AG09319 (cell line): ENCODE results near the gene CHD2.
"Not testable (repeated sequence)": the region's sequence is repeated elsewhere in the genome, so short reads cannot be mapped to it uniquely, and the experiment has no call there.

ENCODE experiments used
- DNase-seq: peaks from one replicate; pipeline ENCODE4 v3.0.0-alpha.2; 2010; ENCODE audit warnings: low read depth; ENCODE audit errors: extremely low read depth
- TF ChIP-seq, protein P1 (sequence below): IDR thresholded peaks from 2 replicates; pipeline ENCODE4 v1.5.1; 2011; ENCODE audit warnings: low read depth, mild to moderate bottlenecking, inconsistent platforms, low read length, moderate library complexity

CHD2 gene

DNA sequence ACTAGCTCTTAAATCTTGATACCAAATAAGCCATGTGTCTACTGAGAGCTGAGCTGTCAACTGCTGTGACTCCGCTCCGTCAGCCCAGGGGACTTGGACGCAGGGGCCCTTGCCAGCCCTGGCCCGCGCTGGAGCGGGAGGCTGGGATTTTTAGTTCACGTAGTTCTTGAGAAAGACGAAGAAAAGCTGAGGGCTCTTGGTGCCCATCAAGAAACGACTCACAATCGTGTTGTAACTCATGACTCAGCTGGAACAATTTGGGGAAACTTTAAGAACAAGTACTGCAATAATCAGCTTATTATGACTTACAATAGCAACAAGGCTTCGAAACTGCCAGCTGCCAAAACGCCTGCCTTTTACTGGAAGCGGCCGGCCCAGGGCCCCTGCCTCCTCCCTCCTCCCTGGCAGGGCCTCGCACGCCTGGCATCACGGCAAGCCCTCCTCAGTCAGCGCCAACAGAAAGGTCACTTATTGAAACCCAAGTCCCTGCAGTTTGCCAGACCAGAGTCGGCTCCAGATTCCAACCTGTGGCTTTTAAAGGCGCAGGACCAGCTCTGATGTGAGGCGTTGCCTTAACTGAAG is 128.6 kb downstream of the CHD2 start:
- peak; percentile 93 for DNase-seq
- TF ChIP-seq, protein P1, sequence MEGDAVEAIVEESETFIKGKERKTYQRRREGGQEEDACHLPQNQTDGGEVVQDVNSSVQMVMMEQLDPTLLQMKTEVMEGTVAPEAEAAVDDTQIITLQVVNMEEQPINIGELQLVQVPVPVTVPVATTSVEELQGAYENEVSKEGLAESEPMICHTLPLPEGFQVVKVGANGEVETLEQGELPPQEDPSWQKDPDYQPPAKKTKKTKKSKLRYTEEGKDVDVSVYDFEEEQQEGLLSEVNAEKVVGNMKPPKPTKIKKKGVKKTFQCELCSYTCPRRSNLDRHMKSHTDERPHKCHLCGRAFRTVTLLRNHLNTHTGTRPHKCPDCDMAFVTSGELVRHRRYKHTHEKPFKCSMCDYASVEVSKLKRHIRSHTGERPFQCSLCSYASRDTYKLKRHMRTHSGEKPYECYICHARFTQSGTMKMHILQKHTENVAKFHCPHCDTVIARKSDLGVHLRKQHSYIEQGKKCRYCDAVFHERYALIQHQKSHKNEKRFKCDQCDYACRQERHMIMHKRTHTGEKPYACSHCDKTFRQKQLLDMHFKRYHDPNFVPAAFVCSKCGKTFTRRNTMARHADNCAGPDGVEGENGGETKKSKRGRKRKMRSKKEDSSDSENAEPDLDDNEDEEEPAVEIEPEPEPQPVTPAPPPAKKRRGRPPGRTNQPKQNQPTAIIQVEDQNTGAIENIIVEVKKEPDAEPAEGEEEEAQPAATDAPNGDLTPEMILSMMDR: no peak

DNA sequence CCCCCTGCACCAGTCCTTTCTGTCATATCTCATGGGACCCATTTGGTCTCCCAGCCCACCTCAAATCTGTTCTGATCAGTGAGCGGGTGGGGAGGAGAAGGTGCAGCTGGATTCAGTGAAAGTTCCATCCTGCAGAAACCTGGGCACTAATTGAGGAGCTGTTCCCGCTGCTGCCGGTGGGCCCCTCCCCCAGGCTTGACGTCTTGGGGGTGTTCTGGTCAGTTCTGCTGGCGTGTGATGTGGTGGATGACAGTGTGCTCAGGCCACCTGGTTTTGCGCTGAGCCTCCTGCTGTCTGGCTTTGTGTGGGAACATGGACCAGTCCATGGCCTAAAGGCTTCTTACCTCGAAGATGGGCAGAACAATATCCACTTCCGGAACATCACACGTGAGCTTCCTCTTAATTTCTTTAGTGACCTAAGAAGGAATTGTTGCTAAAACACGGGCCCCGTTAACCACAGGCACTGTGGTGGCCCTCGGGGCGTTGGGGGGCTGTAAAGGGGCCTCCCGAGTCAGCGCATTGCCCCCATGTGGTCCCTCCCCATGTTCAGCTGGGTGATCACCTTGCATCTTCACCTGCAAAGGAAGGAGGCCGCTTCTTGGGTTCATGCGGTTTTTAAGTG is 129.2 kb downstream of the CHD2 start:
- no peak for DNase-seq
- TF ChIP-seq, protein P1: no peak

DNA sequence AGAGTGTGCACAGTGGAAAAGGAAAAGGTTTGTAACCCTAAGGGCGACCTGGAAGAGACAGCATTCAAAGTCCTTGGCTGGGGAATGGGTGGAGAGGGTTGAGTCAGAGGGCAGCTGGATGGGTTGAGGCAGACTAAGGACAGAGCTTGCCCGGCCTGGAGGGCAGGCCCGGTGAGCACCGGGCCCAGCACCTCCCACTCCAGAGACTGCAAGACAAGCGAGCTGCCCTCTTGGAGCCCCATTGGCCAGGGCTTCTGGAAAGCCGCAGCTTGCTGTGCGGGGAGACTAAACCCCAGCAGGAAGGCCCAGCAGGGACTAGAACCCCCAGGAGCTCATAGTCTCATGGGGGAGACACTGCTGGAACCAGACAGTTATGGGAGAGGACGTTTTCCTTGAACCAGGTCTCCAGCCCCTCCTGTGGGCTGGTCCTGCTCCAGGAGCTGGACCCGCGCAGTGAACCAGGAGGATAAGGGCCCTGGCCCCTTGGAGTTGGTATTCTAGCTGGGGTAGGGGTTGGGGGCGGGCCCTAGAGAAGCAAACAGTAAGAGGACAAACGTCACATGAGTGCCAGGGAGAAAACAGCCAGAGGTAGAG is 129.8 kb downstream of the CHD2 start:
- no peak for DNase-seq
- TF ChIP-seq, protein P1: no peak

DNA sequence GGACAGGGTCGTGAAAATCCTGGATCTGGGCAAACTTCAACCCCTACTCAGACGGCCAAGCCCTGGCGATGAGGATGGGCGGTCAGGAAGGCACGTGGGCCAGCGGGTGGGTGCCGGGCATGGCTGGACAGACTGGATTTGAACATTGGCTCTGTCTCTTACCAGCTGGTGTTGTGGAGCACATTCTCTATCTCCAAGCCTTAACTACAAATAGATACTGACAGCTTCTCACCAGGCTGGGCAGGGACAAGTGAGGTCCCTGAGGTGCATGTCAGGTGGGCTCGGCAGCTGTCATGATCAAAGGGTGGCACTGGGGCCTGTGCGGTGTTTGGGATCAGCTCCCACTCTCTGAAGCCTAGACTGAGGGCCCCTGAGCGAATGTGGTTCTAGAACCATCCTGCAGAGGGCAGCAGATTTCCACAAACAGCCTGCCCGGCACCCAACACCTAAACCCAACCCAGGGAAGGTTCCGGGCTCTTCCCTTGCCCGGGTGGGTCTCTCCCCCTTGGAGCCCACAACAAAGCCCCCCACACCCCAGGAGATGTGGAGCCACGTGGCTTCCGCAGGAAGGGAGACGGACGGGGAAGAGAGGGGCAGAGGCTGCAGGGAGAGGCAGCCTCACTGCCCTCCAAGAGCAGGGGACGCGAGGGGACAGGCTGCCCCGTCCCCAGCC is 130.4 kb downstream of the CHD2 start:
- TF ChIP-seq, protein P1: peak; percentile 82
- no peak for DNase-seq

DNA sequence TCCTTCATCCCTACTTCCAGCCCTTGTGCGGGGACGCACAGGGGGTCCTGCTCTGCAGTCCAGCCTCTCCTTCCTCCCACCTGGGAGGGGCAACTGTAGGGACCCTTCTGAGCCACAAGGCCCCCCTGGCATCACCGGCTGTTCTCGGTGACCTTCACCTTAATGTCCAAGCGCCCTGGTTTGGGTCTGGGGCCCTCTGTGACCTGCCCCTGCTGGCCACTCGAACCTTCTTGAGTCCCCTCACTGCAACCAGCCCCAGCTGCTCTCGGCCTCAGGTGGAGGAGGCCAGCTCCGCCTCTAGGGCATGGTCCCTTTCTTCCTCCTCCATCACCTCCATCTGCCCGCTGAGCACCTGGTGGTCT is 131.0 kb downstream of the CHD2 start:
- TF ChIP-seq, protein P1: no peak
- no peak for DNase-seq

DNA sequence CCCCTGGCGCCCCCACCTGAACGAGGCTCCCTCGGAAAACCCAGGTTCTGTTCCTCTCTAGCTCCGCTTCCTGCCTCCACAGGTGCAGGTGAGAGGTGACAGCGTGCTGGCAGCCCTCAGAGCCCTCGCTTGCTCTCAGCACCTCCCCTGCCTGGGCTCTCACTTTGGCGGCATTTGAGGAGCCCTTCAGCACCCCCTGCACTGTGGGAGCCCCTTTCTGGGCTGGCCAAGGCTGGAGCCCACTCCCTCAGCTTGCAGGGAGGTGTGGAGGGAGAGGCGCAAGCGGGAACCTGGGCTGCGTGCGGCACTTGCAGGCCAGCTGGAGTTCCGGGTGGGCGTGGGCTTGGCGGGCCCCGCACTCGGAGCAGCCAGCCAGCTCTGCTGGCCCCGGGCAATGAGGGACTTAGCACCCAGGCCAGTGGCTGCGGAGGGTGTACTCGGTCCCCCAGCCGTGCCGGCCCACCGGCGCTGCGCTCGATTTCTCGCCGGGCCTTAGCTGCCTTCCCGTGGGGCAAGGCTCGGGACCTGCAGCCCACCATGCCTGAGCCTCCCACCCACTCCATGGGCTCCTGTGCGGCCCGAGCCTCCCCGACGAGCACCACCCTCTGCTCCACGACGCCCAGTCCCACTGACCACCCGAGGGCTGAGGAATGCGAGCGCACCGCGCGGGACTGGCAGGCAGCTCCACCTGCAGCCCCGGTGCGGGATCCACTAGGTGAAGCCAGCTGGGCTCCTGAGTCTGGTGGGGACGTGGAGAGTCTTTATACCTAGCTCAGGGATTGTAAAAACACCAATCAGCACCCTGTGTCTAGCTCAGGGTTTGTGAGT is 131.6 kb downstream of the CHD2 start:
- DNase-seq: not testable (repeated sequence)

DNA sequence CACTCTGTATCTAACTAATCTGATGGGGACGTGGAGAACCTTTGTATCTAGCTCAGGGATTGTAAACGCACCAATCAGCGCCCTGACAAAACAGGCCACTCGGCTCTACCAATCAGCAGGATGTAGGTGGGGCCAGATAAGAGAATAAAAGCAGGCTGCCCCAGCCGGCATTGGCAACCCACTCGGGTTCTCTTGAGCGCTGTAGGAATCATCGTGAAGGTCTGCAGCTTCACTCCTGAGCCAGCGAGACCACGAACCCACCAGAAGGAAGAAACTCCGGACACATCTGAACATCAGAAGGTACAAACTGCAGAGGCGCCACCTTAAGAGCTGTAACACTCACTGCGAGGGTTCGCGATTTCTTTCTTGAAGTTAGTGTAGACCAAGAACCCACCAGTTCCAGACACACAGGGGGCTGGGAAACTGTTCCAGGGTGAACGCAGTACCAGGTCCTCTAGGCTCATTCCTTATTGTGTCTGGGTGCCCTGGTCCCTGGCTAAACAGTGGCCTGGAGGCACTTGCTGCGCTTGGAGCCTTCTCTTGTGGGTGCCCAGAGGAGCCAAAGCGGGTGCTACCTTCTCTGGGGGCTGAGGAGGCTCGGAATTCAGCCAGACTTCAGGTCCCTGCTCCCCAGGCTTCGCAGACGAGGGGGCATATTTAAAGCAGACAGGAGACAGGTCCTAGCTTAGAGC is 132.5 kb downstream of the CHD2 start:
- DNase-seq: not testable (repeated sequence)
